ENCODE data around the gene SRCAP. TPM values are rescaled to one million over a fixed set of nuclear protein-coding genes. Genes with fewer than 3 reads are reported as not detected.

Gene SRCAP
- total and polyA plus RNA-seq, 7 donors = 2.4 to 39.1 (median 14.3) TPM

DNA sequence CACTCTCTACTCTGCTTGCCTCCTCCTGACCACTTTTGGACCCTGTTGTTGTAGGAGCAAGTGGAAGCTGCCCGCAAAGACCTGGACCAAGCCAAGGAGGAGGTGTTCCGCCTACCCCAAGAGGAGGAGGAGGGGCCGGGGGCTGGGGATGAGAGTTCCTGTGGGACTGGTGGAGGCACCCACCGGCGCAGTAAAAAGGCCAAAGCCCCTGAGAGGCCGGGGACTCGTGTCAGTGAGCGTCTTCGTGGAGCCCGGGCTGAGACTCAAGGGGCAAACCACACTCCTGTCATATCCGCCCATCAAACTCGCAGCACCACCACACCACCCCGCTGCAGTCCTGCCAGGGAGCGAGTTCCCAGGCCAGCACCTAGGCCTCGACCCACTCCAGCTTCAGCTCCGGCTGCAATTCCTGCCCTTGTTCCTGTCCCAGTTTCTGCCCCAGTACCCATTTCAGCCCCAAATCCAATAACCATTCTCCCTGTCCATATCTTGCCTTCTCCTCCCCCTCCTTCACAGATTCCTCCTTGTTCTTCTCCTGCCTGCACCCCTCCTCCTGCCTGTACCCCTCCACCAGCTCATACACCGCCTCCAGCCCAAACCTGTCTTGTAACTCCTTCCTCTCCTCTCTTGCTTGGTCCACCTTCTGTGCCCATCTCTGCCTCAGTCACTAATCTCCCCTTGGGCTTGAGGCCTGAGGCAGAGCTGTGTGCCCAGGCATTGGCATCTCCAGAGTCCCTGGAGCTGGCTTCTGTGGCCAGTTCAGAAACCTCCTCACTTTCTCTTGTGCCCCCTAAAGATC is 38.2 kb downstream of the SRCAP start:
- Histone ChIP-seq H3K9me3 (no peaks in the 10 kb centered on the region), H3K4me3 (no peak overlapping the region), H3K36me3 (peaks cover 50 to 75% (median 67%) of the 10 kb centered on the region in 4 donors), H3K4me1 (peaks cover 0 to 25% (median 23%) of the 10 kb centered on the region in 4 donors), H3K27ac (no peak overlapping the region), H3K27me3 (no peaks in the 10 kb centered on the region)
- intact Hi-C loops (cut with DNase I) = no loop called here
- WGBS, 2 donors = 95% methylated on average over 17 of the region's 17 CpGs
- TF ChIP-seq EP300 (IDR thresholded peaks at IDR 0.05) = no peak
- peak; percentile 61 for DNase-seq

DNA sequence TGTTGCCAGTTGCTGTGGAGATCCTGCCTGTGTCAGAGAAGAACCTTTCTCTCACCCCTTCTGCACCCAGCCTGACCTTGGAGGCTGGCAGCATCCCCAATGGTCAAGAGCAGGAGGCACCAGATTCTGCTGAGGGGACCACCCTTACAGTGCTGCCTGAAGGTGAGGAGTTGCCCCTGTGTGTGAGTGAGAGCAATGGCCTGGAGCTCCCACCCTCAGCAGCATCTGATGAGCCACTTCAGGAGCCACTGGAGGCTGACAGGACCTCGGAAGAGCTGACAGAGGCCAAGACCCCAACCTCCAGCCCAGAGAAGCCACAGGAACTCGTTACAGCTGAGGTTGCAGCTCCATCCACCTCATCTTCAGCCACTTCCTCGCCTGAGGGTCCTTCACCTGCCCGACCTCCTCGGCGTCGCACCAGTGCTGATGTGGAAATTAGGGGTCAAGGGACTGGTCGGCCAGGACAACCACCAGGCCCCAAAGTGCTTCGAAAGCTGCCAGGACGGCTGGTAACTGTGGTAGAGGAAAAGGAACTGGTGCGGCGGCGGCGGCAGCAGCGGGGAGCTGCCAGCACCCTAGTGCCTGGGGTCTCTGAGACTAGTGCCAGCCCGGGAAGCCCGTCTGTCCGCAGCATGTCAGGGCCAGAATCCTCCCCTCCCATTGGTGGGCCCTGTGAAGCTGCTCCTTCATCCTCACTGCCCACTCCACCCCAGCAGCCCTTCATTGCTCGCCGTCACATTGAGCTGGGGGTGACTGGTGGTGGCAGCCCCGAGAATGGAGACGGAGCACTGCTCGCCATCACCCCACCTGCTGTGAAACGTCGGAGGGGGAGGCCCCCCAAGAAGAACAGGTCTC is 39.0 kb downstream of the SRCAP start:
- Histone ChIP-seq H3K36me3 (peaks cover 48 to 66% (median 60%) of the 10 kb centered on the region in 4 donors), H3K27ac (no peak overlapping the region)
- intact Hi-C loops (cut with DNase I) = no loop called here

DNA sequence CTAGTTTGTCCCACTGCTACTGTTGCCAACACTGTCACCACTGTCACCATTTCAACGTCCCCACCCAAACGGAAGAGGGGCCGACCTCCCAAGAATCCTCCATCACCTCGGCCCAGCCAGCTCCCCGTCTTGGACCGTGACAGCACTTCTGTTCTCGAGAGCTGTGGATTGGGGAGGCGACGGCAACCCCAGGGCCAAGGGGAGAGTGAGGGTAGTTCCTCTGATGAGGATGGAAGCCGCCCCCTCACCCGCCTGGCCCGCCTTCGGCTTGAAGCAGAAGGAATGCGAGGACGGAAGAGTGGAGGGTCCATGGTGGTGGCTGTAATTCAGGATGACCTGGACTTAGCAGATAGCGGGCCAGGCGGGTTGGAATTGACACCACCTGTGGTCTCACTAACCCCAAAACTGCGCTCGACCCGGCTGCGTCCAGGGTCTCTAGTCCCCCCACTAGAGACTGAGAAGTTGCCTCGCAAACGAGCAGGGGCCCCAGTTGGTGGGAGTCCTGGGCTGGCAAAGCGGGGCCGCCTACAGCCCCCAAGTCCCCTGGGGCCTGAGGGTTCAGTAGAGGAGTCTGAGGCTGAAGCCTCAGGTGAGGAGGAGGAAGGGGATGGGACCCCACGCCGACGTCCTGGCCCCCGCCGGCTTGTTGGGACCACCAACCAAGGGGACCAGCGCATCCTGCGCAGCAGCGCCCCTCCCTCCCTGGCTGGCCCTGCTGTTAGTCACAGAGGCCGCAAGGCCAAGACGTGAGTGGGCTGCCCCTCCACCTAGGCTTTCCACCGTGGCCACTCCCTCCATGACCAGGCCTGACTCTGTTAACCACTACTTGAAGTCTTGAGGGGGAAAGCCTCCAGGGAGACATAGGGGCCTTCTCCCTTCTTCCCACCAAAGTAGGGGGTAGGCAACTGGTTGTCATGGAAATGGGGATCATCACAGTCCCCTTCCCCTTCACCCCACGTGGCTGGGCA is 40.3 kb downstream of the SRCAP start:
- H3K27me3 ChIP-seq = no peaks in the 10 kb centered on the region
- H3K27ac ChIP-seq = peak overlapping the region; percentile 10 to 81 (median 64)
- H3K4me3 ChIP-seq = no peak overlapping the region
- peak; percentile 57 for DNase-seq
- peaks cover 36 to 61% (median 48%) of the 10 kb centered on the region in 4 donors for H3K36me3 ChIP-seq
- H3K4me1 ChIP-seq = peaks cover 0 to 31% (median 25%) of the 10 kb centered on the region in 4 donors
- no peaks in the 10 kb centered on the region for H3K9me3 ChIP-seq
- TF ChIP-seq POLR2AphosphoS5 (IDR thresholded peaks at IDR 0.05) (peak in 1 of 4 donors; percentile 11), POLR2A (IDR thresholded peaks at IDR 0.05) (no peak), EP300 (IDR thresholded peaks at IDR 0.05) (no peak)
- intact Hi-C loops (cut with DNase I) = no loop called here
- WGBS, 2 donors = 89 to 91% methylated on average over 37 of the region's 37 CpGs

More for the DNA sequence above, 39.0 kb downstream of the SRCAP start:
- DNase-seq = peak; percentile 54
- H3K9me3 ChIP-seq = no peaks in the 10 kb centered on the region
- H3K4me3 ChIP-seq = no peak overlapping the region
- peaks cover 0 to 31% (median 25%) of the 10 kb centered on the region in 4 donors for H3K4me1 ChIP-seq
- TF ChIP-seq POLR2AphosphoS5 (IDR thresholded peaks at IDR 0.05) = no peak
- no peak for TF ChIP-seq EP300 (IDR thresholded peaks at IDR 0.05)
- TF ChIP-seq, protein P1, sequence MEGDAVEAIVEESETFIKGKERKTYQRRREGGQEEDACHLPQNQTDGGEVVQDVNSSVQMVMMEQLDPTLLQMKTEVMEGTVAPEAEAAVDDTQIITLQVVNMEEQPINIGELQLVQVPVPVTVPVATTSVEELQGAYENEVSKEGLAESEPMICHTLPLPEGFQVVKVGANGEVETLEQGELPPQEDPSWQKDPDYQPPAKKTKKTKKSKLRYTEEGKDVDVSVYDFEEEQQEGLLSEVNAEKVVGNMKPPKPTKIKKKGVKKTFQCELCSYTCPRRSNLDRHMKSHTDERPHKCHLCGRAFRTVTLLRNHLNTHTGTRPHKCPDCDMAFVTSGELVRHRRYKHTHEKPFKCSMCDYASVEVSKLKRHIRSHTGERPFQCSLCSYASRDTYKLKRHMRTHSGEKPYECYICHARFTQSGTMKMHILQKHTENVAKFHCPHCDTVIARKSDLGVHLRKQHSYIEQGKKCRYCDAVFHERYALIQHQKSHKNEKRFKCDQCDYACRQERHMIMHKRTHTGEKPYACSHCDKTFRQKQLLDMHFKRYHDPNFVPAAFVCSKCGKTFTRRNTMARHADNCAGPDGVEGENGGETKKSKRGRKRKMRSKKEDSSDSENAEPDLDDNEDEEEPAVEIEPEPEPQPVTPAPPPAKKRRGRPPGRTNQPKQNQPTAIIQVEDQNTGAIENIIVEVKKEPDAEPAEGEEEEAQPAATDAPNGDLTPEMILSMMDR (IDR thresholded peaks at IDR 0.05) = no peak
- no peak for TF ChIP-seq POLR2A (IDR thresholded peaks at IDR 0.05)
- H3K27me3 ChIP-seq = no peaks in the 10 kb centered on the region
- 94 to 95% methylated on average over 25 of the region's 25 CpGs for WGBS, 2 donors

DNA sequence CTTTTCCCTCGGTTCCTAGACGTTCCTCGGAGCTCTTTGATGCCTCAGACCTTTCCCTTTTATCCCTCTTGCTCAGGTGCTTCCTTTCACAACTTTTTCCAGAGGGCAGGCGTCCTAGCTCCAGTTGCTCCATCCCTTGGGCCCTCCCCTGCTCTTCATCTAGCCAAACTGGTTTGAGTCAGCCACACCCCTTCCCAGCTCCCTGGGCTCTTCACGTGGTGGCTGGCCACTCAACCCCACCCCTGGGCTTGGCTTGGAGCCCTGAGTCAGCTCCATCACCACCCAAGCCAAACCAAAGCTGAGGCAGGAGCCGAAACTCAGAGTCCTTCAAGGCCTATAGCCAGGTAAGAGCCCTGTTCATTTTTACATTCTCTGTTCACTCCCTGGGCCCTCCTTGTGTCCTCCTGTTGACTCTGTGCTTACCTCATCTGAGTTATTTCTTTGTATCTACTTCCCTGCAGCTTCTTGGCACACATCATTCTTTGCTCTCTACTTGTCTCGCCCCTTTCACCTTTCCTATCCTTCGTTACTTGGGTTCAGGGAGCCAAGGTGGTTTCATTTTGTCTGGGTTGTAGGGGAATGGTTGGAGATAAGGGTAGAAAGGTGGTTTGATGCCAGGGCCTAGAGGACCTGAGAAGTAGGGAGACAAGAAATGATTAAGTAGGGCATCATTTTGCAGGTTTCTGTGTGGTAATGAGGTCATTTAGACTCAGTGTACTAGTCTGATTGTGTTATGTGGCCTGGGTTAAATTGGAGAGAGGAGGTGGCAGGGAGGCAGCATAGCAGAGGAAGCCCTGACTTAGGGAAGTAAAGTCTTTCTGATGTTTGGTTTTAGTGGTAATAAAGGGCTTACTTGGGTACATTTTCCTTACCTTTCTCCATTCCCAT is 41.6 kb downstream of the SRCAP start:
- TF ChIP-seq, protein P1 (IDR thresholded peaks at IDR 0.05) = no peak
- TF ChIP-seq POLR2AphosphoS5 (IDR thresholded peaks at IDR 0.05) = peak in 1 of 4 donors; percentile 18
- intact Hi-C loops (cut with DNase I) = no loop called here
- Histone ChIP-seq H3K27me3 (no peaks in the 10 kb centered on the region), H3K36me3 (peaks cover 29 to 63% (median 38%) of the 10 kb centered on the region in 4 donors), H3K9me3 (no peaks in the 10 kb centered on the region), H3K4me1 (peaks cover 0 to 31% (median 25%) of the 10 kb centered on the region in 4 donors), H3K4me3 (no peak overlapping the region), H3K27ac (peak overlapping the region; percentile 46 to 81 (median 64))
- peak; percentile 92 for DNase-seq
- WGBS, 2 donors = 10 to 57% methylated on average over 8 of the region's 8 CpGs

Data from sigmoid colon (tissue), 7 donors.